MM.1S (cell line): ENCODE results near the gene AHNAK.

Source experiments
- CTCF ChIP-seq: fragments of 300-600 bp; sonication (generic); IDR thresholded peaks from 2 replicates; pipeline ENCODE4 v1.5.1; 2016; ENCODE audit warnings: antibody characterized with exemption, low read length, mixed read lengths
- EZH2 ChIP-seq: fragments of 300-600 bp; sonication (generic); optimal IDR thresholded peaks from 2 replicates; pipeline ENCODE3; 2017; ENCODE audit warnings: low read depth, mild to moderate bottlenecking, antibody characterized with exemption, low read length, mixed read lengths
- EZH2phosphoT487 ChIP-seq: fragments of 300-600 bp; sonication (generic); IDR thresholded peaks from 2 replicates; pipeline ENCODE4 v1.6.1; 2018; ENCODE audit warnings: antibody characterized with exemption, low read length

GRCh38 chr11:62508336-62509058 lies 38.1 kb downstream of the AHNAK start:
- peak; percentile 60 for TF ChIP-seq CTCF
- TF ChIP-seq EZH2, result no peak
- TF ChIP-seq EZH2phosphoT487, result no peak
